ENCODE results near the gene PLXND1.
A peak's percentile ranks its signal among the peaks of the same experiment; 100 is the strongest.
"Not testable (repeated sequence)": the region's sequence is repeated elsewhere in the genome, so short reads cannot be mapped to it uniquely, and the experiment has no call there.

PLXND1 gene

DNA sequence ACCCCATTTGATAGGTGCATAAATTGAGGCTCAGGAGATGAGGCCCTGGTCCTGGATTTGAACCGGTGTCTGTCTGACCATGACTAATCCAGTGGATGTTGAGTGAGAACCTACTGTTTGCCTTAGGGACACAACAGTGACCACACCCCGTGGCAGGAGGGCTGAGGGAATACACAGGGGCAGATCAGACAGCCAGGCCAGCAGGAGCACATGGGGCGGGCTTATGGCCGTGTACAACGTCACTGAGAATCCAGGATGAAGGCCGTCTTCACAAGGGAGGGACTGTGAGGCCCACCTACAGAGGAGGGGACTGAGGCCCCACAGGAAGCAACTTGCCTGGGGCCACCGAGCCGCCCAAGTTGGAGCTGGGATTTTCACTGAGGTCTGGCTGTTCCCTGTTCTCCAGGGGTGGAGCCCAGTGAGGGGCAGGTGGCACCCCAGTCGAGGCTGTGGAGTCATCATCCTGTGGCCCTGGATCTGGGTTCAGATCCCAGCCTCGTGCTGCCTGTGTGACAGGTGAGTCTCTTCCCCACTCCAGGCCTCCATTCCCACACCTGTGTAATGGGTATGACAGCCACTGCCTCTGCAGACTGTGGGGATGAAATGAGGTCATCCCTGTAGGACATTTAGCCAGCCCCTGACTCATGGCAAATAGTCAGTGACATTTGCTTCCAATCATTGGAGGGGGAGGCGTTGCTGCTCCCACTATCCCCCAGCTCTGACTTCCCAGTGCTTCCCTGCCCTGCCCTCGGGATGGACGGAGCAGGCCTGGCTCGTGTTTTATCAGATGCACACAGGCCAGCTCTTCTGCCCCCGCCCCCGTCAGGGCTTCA lies 6.3 kb upstream of the PLXND1 start:
- no peak for DNase-seq (ENCODE audit: low spot score)

- peak; percentile 78 for DNase-seq (ENCODE audit: low spot score)
Observed at GRCh38 chr3:129611812-129612533, 5.5 kb upstream of the PLXND1 start.

GRCh38 chr3:129611446-129611800 lies 4.9 kb upstream of the PLXND1 start:
- no peak for DNase-seq (ENCODE audit: low spot score)

DNA sequence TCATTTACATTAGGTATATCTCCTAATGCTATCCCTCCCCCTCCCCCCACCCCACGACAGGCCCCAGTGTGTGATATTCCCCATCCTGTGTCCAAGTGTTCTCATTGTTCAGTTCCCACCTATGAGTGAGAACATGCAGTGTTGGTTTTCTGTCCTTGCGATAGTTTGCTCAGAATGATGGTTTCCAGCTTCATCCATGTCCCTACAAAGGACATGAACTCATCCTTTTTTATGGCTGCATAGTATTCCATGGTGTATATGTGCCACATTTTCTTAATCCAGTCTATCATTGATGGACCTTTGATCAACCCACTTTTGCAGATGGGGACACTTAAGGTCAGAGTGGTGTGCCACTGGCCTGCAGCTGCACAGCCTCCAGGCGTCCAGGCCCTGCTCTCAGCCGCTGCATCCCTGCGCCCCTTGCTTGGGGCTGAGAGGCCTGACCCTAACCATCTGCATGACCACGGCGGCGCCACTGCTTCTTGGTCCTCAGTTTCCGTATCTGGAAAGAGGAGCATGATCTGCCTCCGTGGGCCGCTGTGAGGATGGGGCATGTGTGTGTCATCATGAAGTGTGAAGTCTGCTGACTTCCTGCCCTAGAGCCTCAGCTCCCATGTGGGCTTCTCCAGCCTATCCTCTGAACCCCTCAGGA lies 4.4 kb upstream of the PLXND1 start:
- DNase-seq (ENCODE audit: low spot score): not testable (repeated sequence)

GRCh38 chr3:129610276-129610675 lies 3.8 kb upstream of the PLXND1 start:
- no peak for DNase-seq (ENCODE audit: low spot score)

GRCh38 chr3:129609591-129610182 lies 3.2 kb upstream of the PLXND1 start:
- no peak for DNase-seq (ENCODE audit: low spot score)

GRCh38 chr3:129608936-129609590 lies 2.6 kb upstream of the PLXND1 start:
- DNase-seq (ENCODE audit: low spot score): no peak

DNA sequence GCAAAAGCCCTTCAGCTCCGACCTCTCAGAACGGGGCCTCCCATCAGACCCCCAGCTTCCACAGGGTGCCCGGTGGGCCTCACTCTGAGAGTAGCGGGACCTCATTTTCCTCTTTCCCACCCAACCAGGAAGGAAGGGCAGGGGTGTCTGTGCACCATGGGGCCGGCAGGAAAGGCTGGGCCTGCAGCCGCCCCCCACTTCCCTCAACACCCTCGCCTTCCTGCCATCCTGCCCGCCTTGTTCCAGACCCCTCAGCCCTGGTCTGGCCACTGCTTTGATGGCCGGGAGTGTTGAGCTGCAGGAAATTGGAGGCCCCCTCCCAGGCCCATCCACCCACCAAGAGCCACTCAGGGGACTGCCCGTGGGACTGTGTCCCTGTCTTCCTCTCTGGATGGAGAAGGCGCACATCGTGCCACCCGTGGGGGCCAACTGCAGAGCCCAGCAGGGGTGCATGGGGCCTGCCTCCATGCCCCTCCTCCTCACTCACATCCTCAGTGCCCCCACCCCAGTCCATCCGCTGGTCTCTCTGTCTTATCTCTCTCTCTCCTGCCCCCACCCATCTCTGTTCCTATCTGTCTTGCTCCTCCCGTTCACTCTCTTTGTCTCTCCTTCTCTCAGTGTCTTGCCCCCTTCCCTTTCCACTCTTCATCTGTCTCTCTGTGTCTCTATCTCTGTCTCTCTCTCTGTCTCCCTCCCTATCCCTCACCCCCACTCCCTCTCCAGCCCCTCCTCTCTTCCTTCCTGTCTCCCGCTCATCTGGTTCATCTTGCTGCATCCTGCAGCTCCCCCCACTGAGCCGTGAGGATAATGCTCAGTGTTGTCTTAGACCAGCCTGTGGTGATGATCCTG lies 1.8 kb upstream of the PLXND1 start:
- DNase-seq (ENCODE audit: low spot score): no peak

- DNase-seq (ENCODE audit: low spot score): no peak
Observed at GRCh38 chr3:129607391-129608068, 1.1 kb upstream of the PLXND1 start.

- no peak for DNase-seq (ENCODE audit: low spot score)
Observed at GRCh38 chr3:129605922-129606635, 397 bp downstream of the PLXND1 start.

DNA sequence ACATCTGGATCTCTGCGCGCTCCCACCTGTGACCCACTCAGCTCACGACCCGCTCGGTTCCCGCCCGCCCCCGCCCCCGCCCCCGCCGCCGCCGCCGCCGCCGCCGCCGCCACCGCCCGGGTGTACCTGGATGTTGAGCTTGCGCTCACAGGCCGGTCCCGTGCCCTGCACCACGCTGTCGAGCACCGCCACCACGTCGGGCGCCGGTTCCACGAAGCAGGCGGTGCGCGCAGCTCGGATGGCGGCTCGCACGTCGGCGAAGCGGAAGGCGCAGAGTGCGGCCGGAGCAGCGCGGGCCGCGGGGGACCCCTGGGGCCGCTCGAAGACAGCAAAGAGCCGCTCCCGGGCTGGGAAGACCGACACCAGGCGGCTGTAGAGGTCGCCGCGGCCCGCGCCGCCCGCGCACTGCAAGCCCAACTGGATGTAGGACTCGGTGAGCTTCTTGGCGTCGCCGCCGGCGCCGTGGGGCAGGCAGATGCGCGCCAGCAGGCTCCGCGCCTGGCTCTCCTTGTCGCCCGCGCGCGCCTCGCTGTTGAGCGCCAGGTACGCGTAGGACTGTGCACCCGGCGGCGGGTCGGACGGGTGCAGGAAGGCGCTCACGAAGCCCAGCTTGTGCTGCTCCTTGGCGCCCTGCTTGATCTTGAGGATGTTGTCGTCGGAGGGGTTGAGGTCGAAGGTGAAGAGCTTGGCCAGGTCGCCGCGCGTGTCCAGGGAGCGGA lies 1.1 kb downstream of the PLXND1 start:
- no peak for DNase-seq (ENCODE audit: low spot score)

DNA sequence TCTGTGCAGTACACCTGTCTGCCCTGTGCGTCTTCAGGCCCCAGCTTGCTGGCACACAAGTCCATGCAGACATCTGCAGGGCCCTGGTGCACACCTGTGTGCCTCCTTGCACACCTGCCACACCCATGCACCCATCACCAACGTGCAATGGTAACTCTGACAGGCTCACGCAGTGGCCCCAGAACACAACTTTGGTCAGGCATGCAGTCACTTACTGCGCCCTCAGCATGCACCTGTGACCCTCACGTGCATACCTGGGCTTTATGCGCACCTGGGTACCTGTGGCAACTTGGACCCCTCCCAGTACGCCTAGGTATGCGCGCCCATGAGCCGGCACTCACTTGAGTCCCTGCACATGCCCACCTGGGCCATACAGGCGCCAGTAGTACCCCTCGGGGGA lies 1.7 kb downstream of the PLXND1 start:
- no peak for DNase-seq (ENCODE audit: low spot score)

- DNase-seq (ENCODE audit: low spot score): no peak
Observed at GRCh38 chr3:129603991-129604749, 2.3 kb downstream of the PLXND1 start.

DNA sequence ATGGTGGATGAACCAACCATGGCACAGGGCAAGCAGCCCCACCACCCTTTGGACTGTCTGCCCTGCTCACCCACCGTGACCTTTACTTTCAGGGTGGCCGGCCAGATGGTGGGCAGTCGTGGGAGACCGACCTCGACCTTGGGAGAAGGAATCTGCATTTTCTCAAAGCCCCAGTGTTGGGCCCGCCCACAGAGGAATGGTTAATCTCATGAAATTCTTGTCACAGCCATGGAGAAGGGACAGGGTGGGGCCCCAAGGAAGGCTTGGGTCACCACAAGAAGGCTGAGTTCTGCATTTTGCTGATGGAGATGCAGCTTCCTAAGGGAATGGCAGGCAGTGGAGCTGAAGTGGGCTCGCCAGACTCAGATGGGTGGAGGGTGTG lies 2.9 kb downstream of the PLXND1 start:
- no peak for DNase-seq (ENCODE audit: low spot score)

- peak; percentile 66 for DNase-seq (ENCODE audit: low spot score)
Observed at GRCh38 chr3:129602730-129603560, 3.5 kb downstream of the PLXND1 start.

DNA sequence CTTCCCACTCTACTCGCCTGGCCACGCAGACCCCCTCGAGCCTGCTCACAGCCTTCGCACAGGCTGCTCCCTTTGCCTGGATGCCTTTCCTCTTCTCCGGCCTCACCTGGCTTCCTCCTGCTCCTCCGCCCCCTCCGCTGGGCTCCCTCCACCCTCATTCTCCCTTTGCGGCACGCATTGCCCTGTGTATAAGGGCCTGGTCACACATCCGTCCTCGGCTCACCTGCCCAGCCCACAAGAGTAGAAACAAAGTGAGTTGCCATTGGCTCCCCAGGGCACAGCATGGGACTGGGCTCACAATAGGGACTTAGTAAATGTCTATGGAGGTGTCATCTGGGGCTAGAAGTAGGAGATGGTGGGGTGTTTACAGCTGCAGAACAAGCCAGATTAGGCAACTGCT lies 4.2 kb downstream of the PLXND1 start:
- no peak for DNase-seq (ENCODE audit: low spot score)

- no peak for DNase-seq (ENCODE audit: low spot score)
Observed at GRCh38 chr3:129601713-129602112, 4.8 kb downstream of the PLXND1 start.

DNA sequence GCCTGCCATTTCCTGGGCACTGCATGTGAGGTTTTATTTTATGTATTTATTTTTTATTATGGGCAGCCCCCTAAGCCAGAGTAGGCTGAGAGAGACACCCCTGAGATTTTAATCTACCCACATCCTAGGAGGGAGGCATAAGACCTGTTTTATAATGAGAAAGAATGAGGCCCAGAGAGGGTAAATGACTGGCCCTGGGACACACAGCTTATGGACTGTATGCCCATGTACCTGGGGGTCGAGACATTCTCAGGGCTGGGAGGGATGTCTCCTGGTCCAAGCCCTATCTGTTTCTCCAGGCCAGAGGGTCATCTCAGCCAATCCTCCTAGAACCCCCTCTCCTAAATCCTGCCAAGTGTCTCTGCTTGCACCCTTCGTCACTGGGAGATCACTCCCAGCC lies 6.1 kb downstream of the PLXND1 start:
- no peak for DNase-seq (ENCODE audit: low spot score)
